ENCODE measurements around the gene SLC22A16.

- TF ChIP-seq POLR2A (IDR thresholded peaks at IDR 0.05; ENCODE audit: low read depth, low read length) = no peak
- no peak for TF ChIP-seq TAF1 (IDR thresholded peaks at IDR 0.05; ENCODE audit: borderline replicate concordance, low read depth, low read length)
- TF ChIP-seq POLR2AphosphoS5 (IDR thresholded peaks at IDR 0.05; ENCODE audit: low read depth, low read length) = no peak
Observed at GRCh38 chr6:110447761-110448160, 28.7 kb downstream of the SLC22A16 start.
